HG02642 (cell line): Measurements from ENCODE around the gene MRPS26.
"Not testable (repeated sequence)": the region's sequence is repeated elsewhere in the genome, so short reads cannot be mapped to it uniquely, and the experiment has no call there.

Experiments used
- ATAC-seq: cut with Tn5 transposase; IDR thresholded peaks from one replicate; pipeline ENCODE4 v1.9.1; 2021; ENCODE audit warnings: mild to moderate bottlenecking; ENCODE audit not compliant: unreplicated experiment, poor library complexity

The MRPS26 gene

GRCh38 chr20:3072530-3073250 lies 26.8 kb downstream of the MRPS26 start:
- ATAC-seq = no peak

DNA sequence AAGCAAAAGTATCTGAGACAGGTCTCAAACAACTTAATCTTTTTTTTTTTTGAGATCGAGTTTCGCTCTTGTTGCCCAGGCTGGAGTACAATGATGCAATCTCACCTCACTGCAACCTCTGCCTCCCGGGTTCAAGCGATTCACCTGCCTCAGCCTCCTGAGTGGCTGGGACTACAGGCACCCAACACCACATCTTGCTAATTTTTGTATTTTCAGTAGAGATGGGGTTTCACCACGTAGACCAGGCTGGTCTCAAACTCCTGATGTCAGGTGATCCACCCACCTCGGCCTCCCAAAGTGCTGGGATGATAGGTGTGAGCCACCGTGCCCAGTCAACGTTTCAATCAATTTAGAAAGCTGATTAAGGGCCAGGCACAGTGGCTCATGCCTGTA lies 27.4 kb downstream of the MRPS26 start:
- not testable (repeated sequence) for ATAC-seq

- ATAC-seq = no peak
Measured at GRCh38 chr20:3074812-3075211, 29.0 kb downstream of the MRPS26 start.

- not testable (repeated sequence) for ATAC-seq
Measured at GRCh38 chr20:3075315-3075714, 29.5 kb downstream of the MRPS26 start.

- no peak for ATAC-seq
Measured at GRCh38 chr20:3077618-3078134, 31.8 kb downstream of the MRPS26 start.

DNA sequence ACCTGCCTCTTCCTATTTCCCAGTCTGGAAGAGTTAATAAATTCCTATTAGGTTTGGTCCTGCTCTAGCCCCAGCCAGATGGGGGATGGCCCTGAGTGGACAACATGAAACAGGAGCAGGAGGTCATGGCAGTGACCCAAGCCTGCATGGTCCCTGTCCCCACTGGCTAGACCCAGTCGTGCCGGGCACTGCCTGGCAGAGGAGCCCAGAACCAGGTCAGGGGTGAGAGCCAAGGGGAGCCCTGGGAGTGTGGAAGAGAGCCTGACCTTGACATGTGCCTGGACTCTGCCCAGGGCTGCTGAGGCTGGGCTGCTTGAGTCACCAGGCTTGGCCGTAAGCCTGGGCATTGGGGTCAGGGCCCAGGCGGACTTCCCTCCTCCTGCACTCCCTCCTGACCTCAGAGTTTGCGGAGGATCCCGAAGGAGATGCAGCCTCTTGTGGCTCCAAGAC lies 35.1 kb downstream of the MRPS26 start:
- no peak for ATAC-seq

DNA sequence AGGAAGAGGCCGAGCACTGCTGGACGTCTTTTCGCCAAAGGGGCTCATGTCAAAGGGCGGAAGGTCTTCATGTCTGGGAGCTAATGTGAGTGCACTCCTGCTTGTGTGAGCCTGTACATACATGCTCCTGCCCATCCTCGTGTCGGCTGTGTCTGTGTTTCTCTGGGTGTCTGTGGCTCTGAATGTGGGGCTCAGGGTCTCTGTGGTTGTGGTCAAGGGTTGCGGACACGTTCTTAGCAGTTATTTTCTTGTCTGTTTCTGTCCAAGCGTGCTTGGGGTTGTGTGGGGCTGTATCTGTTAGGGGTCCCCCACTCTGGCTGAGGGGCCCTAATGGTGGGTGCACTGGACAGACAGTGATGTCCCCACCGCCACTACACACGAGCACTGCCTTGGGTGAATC lies 35.8 kb downstream of the MRPS26 start:
- no peak for ATAC-seq

DNA sequence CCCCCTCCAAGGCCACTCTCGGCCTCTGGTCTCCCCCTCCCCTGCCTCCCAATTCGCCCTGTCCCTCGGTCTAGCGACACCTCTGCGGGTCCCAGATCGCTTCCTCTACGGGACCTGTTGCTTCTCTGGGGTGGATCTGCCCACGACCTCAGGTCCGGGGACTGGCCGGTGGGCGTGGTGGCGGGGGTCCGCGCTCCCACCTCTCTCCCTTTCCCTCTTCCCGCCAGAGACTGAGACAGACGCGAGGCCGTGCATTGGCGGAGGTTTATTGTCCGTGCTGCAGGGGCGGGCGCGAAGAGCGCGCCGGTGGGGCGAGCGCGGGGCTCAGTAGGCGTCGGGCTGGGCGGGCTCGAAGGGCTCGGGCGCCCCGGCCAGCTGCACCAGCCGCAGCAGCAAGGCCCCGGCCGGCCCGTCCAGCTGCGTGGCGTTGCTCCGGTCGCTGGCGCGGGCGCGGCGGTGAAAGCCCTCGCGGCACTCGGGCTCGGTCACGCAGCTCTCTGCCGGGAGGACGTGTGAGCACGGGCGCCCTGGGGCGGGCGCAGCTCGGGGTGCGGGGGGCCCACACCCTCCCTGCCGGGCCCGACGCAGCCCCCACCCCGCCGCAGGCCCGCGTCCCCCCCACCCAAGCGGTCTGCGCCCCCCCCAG lies 36.6 kb downstream of the MRPS26 start:
- no peak for ATAC-seq

DNA sequence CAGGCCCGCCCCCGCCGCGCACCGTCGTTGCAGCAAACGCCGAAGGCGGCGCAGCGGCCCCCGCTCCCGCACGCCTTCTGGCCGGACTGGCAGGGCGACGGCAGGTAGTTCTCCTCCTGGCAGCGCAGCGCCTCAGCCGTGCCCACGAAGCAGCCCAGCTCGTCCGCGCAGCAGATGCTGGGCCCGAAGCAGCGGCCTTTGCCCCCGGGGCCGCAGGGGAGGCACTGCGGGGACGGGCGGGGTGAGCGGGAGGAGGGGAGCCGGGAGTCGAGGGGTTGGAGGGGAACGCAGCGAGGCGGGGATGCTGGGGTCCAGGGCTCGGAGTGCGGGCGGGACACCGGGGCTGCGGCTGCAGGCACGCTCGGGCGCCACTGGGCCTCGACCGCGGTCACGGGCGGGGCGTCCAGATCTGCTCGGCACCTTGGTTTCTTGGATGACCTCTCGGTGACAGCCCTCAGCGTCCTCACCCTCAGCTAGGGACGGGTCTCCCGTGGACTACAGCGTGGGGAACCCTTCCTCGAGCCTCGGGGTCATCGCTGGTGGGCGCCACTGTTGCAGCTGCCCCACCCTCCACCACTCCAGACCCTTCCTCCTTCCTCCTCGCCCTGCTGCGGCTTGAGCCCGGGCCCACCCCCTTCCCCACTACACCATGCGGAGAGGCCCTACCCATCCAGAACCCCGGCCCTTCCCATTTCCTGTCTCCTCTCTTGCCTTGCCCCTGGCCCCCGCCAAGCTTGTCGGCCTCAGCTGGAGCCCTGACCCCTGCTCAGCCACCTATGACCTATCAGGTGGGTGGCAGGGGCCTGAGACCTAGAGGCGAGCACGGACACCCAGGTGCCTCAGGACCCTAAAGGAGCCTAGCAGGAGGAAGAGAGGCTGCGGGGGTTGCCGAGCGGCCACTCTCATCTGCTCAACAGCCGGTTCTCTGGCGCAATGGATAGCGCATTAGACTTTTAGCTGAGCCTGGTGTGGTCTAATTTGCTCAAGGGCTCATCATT lies 37.4 kb downstream of the MRPS26 start:
- no peak for ATAC-seq

DNA sequence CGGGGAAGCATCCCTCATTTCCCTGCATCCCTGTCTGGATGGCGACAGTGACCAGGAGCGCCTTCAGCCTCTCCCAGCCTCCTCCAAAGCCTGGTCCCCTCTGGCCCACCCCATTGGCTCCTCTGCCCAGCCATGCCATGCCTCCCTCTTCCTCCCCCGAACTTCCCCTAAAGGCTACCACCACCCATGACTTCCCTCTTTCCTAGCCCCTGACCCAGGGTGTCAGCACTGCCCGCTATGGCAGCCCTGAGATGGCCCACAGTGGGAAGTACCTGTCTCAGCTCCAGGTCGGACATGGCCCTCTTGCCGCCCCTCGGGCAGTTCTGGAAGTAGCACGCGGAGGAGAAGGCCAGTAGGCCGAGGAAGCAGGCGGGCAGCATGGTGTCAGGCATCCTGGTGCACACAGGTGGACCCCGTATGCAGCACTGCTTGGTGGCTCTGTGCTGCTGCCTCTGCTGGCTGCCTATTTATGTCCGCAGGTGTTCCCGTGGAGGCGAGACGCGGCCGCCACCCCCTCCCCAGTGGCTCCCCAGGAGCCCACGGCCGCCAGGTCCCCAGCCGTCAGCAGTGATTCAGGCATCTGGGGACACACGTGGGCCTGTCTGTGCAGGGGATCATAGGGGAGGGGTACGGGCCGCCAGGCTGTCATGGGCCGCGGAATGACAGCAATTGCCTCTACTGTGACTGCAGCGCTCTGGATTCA lies 38.6 kb downstream of the MRPS26 start, which contains the start of gene AVP:
TSS of gene AVP (minus strand) at position 442 of the 703 bp plus-strand sequence. CDS start at position 392, 50 bp downstream.
- no peak for ATAC-seq

- ATAC-seq = no peak
Measured at GRCh38 chr20:3084986-3085360, 39.1 kb downstream of the MRPS26 start.

DNA sequence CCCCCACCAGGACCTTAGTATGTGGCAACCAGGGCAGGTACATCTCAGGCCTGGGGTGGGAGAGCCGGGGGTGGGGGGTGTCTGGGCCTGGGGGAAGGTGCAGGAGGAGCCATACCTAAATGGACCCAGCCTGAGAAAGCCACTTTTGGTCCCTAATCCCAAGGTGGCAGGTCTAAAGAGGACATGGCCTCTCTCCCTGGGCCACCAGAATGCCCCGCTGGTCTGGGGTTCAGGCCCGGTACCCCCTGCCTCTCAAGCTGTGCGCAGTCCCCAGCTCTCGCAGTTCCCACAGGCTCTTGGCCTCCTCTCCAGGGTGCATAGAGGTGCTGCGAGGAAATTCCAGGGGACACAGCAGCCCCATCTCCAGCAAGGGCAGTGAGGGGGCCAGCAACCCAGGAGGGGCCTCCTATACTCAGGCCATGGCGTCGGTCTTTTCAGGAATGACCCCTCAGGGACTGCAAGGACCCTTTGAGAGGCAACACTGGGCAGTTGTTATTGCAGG lies 39.8 kb downstream of the MRPS26 start:
- ATAC-seq = no peak

DNA sequence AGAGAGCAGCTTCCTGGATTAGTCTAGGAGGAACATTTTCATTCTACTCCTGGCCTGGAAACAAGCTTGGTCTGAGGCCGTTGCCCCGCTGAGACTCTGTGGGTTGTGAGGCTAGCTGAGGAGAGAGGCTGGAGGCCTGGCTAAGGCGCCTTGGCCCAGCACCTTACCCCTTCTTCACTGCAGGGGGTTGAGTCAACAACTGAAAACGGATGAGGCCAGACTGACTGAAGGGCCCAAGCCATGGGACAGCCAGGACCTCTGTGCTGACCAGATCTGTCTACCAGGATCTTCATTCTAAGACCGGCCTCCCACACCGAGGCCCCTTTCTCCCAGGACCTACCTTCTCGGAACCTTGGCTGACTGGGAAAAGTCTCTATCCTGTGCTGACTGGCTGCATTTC lies 42.2 kb downstream of the MRPS26 start:
- no peak for ATAC-seq

DNA sequence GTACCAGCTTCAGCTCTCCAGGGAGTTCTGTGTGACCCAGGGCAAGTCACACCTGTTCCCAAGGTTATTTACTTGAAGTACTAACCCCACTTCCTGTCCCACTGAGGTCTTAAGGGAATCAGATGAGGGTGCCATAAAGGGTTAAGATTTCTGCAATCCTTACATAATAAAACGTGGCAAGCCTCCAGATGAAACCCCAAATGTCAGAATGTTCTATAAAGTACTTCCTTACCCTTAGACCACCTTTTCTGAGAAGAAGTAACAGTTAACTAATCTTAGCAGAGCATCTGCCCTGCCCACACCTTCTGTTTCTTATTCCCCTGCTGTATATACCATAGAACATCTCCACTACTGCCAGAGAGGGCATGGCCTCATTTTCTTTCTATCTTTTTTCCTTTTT lies 44.7 kb downstream of the MRPS26 start:
- ATAC-seq = no peak

DNA sequence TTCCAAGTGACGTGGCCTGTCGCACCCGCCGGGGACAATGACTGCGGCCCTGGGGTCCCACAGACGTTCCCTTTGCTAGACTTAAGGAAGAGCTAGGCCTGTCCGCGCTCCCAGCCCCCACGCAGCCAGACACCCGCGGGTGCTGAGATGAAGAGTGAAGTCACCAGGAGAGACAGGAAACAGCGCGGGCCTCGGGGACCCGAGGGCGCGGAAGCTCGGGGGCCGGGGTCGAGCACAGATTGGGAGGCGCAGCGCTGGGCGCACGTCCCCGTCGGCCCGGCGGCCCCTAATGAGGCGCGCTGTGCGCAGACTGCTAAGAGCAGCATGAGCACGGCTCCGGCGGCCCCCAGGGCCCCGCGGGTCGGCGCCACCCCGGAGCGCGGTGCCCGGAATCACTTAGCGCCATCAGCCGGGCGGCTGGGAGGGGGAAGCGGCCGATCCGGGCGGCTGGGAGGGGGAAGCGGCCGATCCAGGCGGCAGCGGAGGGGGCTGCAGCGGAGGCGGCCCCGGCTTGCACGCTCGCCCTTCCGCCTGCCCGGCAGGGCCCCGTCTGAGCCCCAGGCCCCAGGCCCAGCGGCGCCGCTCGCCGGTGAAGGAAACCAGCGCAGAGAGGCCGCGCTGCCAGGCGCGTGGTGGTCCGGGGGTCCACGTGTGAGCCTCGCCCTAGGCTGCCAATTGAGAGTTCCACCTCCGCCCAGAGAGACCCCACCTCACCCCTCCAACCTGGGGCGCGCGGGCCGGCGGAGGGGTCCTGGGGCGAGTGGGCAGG lies 46.9 kb downstream of the MRPS26 start:
- ATAC-seq = no peak

GRCh38 chr20:3093861-3094361 lies 48.1 kb downstream of the MRPS26 start:
- no peak for ATAC-seq

GRCh38 chr20:3094848-3095629 lies 49.2 kb downstream of the MRPS26 start:
- no peak for ATAC-seq
